GM12878 (cell line): ENCODE data around the gene TXNRD3. TPM values are rescaled to one million over a fixed set of nuclear protein-coding genes. Genes with fewer than 3 reads are reported as not detected.
A peak's percentile ranks its signal among the peaks of the same experiment; 100 is the strongest.

Source experiments
- ATAC-seq: fragments of 200-7000 bp; cut with Tn5 transposase; 3 replicates; pipeline ENCODE4 v1.9.1; 2020; ENCODE audit warnings: mild to moderate bottlenecking, moderate library complexity
- BruUV-seq: library from RNA; stranded (reverse); fragments of 400-500 nt; replicated peaks from 2 replicates; lab custom pipeline; 2021; lab: Mats Ljungman, UMichigan
- CTCF ChIA-PET: fragments of 300-600 bp; sonication (Branson Sonifier 250); formaldehyde crosslinking; extraction: SDS; loops from one replicate; lab custom pipeline; 2021; ENCODE audit warnings: inconsistent platforms; lab: Yijun Ruan, JAX
- POLR2A ChIA-PET: fragments of 350-600 bp; formaldehyde crosslinking; extraction: SDS; loops from one replicate; lab custom pipeline; 2021; ENCODE audit warnings: inconsistent platforms; lab: Charles Lee
- RAD21 ChIA-PET: fragments of 300-600 bp; sonication (Branson Sonifier 250); formaldehyde crosslinking; loops from one replicate; lab custom pipeline; 2023; ENCODE audit warnings: antibody characterized with exemption; ENCODE audit not compliant: unreplicated experiment; lab: Charles Lee
- SMC1A ChIA-PET: fragments of 300-600 bp; sonication (Branson Sonifier 250); formaldehyde crosslinking; loops from one replicate; lab custom pipeline; 2023; ENCODE audit not compliant: unreplicated experiment, uncharacterized antibody; lab: Charles Lee
- DNase-seq: peaks from one replicate; pipeline ENCODE4 v3.0.0-alpha.2; 2011; ENCODE audit warnings: low read depth, low spot score
- FAIRE-seq: peaks from 3 replicates; lab custom pipeline; 2011; peaks lifted over from hg19 to GRCh38; lab: Jason Lieb, UNC
- H2AFZ ChIP-seq: 2 replicates; pipeline ENCODE4 v1.6.0; 2011; ENCODE audit warnings: low read depth, low read length, control low read depth; ENCODE audit not compliant: control insufficient read depth
- H3K27ac ChIP-seq: 2 replicates; pipeline ENCODE4 v1.5.1; 2011; ENCODE audit warnings: control low read depth; ENCODE audit not compliant: control insufficient read depth, insufficient read depth
- H3K27me3 ChIP-seq, 2 experiments: replicated peaks in 1 of 2; 2 replicates each; pipeline versions ENCODE4 v1.6.0 to v1.6.1; 2011; ENCODE audit warnings: low read length in 1 of 2; ENCODE audit not compliant: control insufficient read depth in 2 of 2, insufficient read depth in 2 of 2
- H3K36me3 ChIP-seq, 2 experiments: 2 replicates each; pipeline ENCODE4 v1.5.1; 2011; ENCODE audit warnings: low read length in 1 of 2; ENCODE audit not compliant: control insufficient read depth in 2 of 2, insufficient read depth in 2 of 2
- H3K4me1 ChIP-seq: 2 replicates; pipeline ENCODE4 v1.6.1; 2011; ENCODE audit warnings: mild to moderate bottlenecking, low read length, moderate library complexity, mixed read lengths; ENCODE audit not compliant: control insufficient read depth, insufficient read depth
- H3K4me2 ChIP-seq: 2 replicates; pipeline ENCODE4 v1.6.0; 2011; ENCODE audit warnings: control low read depth; ENCODE audit not compliant: control insufficient read depth, insufficient read depth
- H3K4me3 ChIP-seq: fragments of 200-600 bp; sonication (generic); 2 replicates; pipeline ENCODE4 v1.5.1; 2016
- H3K79me2 ChIP-seq: 2 replicates; pipeline ENCODE4 v1.6.0; 2011; ENCODE audit warnings: low read length; ENCODE audit not compliant: control insufficient read depth, insufficient read depth
- H3K9ac ChIP-seq: 2 replicates; pipeline ENCODE4 v1.8.0; 2011; ENCODE audit warnings: low read length, control low read depth, mixed read lengths; ENCODE audit not compliant: control insufficient read depth, insufficient read depth
- H3K9me3 ChIP-seq: replicated peaks from 3 replicates; pipeline ENCODE4 v1.5.1; 2011; ENCODE audit warnings: mild to moderate bottlenecking, low read length; ENCODE audit not compliant: control insufficient read depth, insufficient read depth
- H4K20me1 ChIP-seq: 2 replicates; pipeline ENCODE4 v1.6.0; 2011; ENCODE audit not compliant: control insufficient read depth, insufficient read depth
- ATF2 ChIP-seq: IDR thresholded peaks from 2 replicates; pipeline ENCODE4 v1.6.1; 2012; ENCODE audit warnings: low read length, inconsistent platforms
- IRF4 ChIP-seq: IDR thresholded peaks from 2 replicates; pipeline ENCODE4 v1.6.1; 2011; ENCODE audit warnings: low read depth, low read length
- MYC ChIP-seq: IDR thresholded peaks from 2 replicates; pipeline ENCODE4 v1.6.1; 2011; ENCODE audit warnings: mild to moderate bottlenecking, low read length, moderate library complexity, inconsistent platforms; ENCODE audit not compliant: insufficient read depth, insufficient replicate concordance, insufficient read length, severe bottlenecking
- NR2F1 ChIP-seq: fragments of 450-650 bp; conservative IDR thresholded peaks from 2 replicates; pipeline ENCODE4 v1.6.1; 2017; ENCODE audit warnings: mild to moderate bottlenecking
- REST ChIP-seq: IDR thresholded peaks from 2 replicates; pipeline ENCODE4 v1.6.1; 2012; ENCODE audit warnings: mild to moderate bottlenecking, low read depth, low read length
- TCF7 ChIP-seq: IDR thresholded peaks from 2 replicates; pipeline ENCODE4 v1.6.1; 2014; ENCODE audit warnings: antibody characterized with exemption, borderline replicate concordance
- WGBS: methylation state at CpG from one replicate; pipeline ENCODE4 v1.1.6; 2016; ENCODE audit warnings: low lambda C conversion rate; ENCODE audit not compliant: insufficient replicate concordance, insufficient coverage; ENCODE audit errors: missing lambda C conversion rate; 5-methylcytosine and 5-hydroxymethylcytosine counted together
- in situ Hi-C: fragments of 300-500 bp; cut with MboI; formaldehyde crosslinking; loops from 9 replicates; pipeline ENCODE4 v1.14.3; 2018; ENCODE audit warnings: mixed read lengths
- intact Hi-C: fragments of 100-400 bp; cut with micrococcal nuclease; formaldehyde crosslinking; loops from one replicate; pipeline ENCODE4 v1.14.2; 2022; ENCODE audit not compliant: unreplicated experiment
- polyA plus RNA-seq, 11 experiments: library from polyadenylated mRNA; depleted of rRNA in 4 of 11; unstranded in 6 of 11; stranded (reverse) in 5 of 11; fragments of >200 nt; fragmentation: Nextera tagmentation in 4 of 11; fragmentation: Illumina TruSeq in 1 of 11; extraction: Ambion mirVana in 4 of 11; extraction: Trizol in 1 of 11; gene quantifications; 1 replicate in 1 of 11; 2 replicates in 10 of 11; pipeline versions ENCODE4 v1.2.1 to v1.2.3, GENCODE V29; 2011 to 2016; ENCODE audit warnings: inconsistent platforms in 2 of 11, missing spikeins in 2 of 11, low read depth in 1 of 11
- total RNA-seq, 4 experiments: library from RNA; depleted of rRNA in 3 of 4; stranded (reverse); fragments of >200 nt in 3 of 4; fragmentation: Illumina TruSeq in 1 of 4; extraction: Trizol in 1 of 4; gene quantifications; 2 replicates each; pipeline versions ENCODE4 v1.2.1 to v1.2.3, GENCODE V29; 2013 to 2021

TXNRD3 gene
- total and polyA plus RNA-seq, 10 of the 15 experiments (the other 5 are each of a cell fraction or from before 2014, with no cell fraction given): not detected

DNA sequence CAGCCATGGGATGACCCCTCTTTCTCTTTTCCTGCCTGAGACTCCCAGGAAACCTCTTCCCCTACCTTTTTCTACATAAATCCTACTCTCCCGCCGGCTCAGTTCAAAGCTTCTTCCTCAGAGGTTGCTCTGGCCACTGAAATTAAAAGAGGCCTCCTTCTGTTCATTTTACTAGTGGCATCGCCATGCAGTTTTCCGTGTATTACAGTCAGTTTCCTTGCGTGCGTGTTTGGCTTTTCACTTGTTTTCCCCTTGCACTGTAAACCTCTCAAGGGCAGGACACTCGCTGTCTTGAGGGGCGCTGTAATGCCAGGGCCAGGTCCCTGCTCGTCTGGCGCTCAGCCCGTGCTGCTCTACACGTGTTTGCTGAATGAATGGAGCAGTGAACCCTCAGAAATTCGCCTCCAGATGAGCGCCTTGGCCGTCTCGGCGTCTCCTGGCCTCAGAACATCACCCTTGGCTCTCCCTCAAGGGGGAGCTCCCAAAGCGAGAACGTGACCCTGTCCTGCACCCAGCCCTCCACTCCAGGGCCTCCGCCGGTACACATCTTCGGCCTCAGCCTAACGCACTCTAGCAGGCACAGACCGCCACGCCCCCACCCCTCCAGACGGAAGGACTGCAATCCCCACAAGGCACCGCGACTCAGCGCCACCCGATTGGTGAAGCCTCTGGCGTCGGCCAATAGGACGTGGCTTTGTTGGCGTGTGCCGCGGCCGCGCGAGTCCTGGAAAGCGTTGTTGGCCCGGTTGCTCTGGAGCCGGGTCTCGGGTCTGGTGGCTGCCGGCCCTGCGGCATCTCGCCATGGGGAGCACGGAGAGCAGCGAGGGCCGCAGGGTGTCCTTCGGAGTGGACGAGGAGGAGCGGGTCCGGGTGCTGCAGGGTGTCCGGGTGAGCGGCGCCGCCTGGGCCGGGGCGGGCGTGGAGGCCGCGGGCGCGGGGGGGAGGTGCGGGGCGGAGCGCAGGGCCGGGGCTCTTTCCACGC, 48.9 kb upstream of the TXNRD3 start, which contains the start of gene CHCHD6 (continued):
- TF ChIP-seq REST: no peak
- TF ChIP-seq NR2F1: no peak
- TF ChIP-seq TCF7: no peak
- no peak for TF ChIP-seq ATF2
- TF ChIP-seq IRF4: 0 out of 2 replicates have a peak, but pooled peaks have one; percentile 14

- Histone ChIP-seq H3K9ac (no peak overlapping the region), H3K9me3 (no peaks in the 10 kb centered on the region), H3K27ac (no peak overlapping the region)
- FAIRE-seq (no peak), ATAC-seq (no peak)
- intact Hi-C loops: no loop called here
- RAD21 ChIA-PET: no interaction called here
- CTCF ChIA-PET: no interaction called here
- TF ChIP-seq MYC: no peak
- TF ChIP-seq, all 136 proteins: peak for 0
- Histone ChIP-seq H4K20me1 (no peaks in the 10 kb centered on the region), H3K36me3 (no peaks in the 10 kb centered on the region), H3K4me3 (no peak overlapping the region), H3K4me1 (no peaks in the 10 kb centered on the region), H3K27me3 (no peaks in the 10 kb centered on the region; a peak in 2 of 4 replicates), H3K79me2 (no peaks in the 10 kb centered on the region), H2AFZ (no peak overlapping the region), H3K4me2 (no peak overlapping the region)
- BruUV-seq: no TSS peak
- SMC1A ChIA-PET: interaction anchor here (0.7 kb wide), 1 partner anchor 20 kb away, joined by 3 read pairs; no protein-coding TSS in a partner anchor
- in situ Hi-C loops: no loop called here
- no peak for DNase-seq
- WGBS: 39% methylated on average over 7 of the region's 7 CpGs
- POLR2A ChIA-PET: no interaction called here
Observed at GRCh38 chr3:126699011-126699410, 44.1 kb upstream of the TXNRD3 start.
